Glutamatergic neuron (in vitro differentiated cells): ENCODE measurements around the gene CARD8. TPM values are rescaled to one million over a fixed set of nuclear protein-coding genes. Genes with fewer than 3 reads are reported as not detected.

Source experiments
- DNase-seq: peaks from one replicate; pipeline ENCODE4 v3.0.0; 2022
- H3K27ac Mint-ChIP-seq: one replicate; pipeline ENCODE4 v1.8.0; 2020; ENCODE audit warnings: mild to moderate bottlenecking, mixed read lengths, inconsistent platforms; ENCODE audit not compliant: unreplicated experiment
- H3K27me3 Mint-ChIP-seq: one replicate; pipeline ENCODE4 v1.8.0; 2020; ENCODE audit warnings: mild to moderate bottlenecking, moderate library complexity, mixed read lengths, inconsistent platforms; ENCODE audit not compliant: unreplicated experiment
- H3K36me3 Mint-ChIP-seq: one replicate; pipeline ENCODE4 v1.8.0; 2020; ENCODE audit warnings: mild to moderate bottlenecking, mixed read lengths, inconsistent platforms; ENCODE audit not compliant: unreplicated experiment
- H3K4me1 Mint-ChIP-seq: one replicate; pipeline ENCODE4 v1.8.0; 2020; ENCODE audit warnings: mild to moderate bottlenecking, low read depth, mixed read lengths, inconsistent platforms; ENCODE audit not compliant: unreplicated experiment
- H3K4me3 Mint-ChIP-seq: one replicate; pipeline ENCODE4 v1.8.0; 2020; ENCODE audit warnings: mild to moderate bottlenecking, mixed read lengths, inconsistent platforms; ENCODE audit not compliant: unreplicated experiment
- H3K9me3 Mint-ChIP-seq: one replicate; pipeline ENCODE4 v1.8.0; 2020; ENCODE audit warnings: mild to moderate bottlenecking, moderate library complexity, mixed read lengths, inconsistent platforms; ENCODE audit not compliant: unreplicated experiment
- total RNA-seq: library from RNA; stranded (reverse); fragmentation: NEBNext Ultra II Directional; extraction: Animal tissue kit (Norgen Biotek cat#: 25700); gene quantifications from one replicate; pipeline ENCODE4 v1.2.1, GENCODE V29; 2021; ENCODE audit not compliant: unreplicated experiment
- TF ChIP-seq, protein P1 (sequence below): fragments of 200-600 bp; sonication (generic); IDR thresholded peaks from one replicate; pipeline ENCODE4 v1.5.0; 2021; ENCODE audit not compliant: partially characterized antibody, unreplicated experiment

CARD8 gene
- total RNA-seq, 1 donor from 2014 or later, result 41.9 TPM

DNA sequence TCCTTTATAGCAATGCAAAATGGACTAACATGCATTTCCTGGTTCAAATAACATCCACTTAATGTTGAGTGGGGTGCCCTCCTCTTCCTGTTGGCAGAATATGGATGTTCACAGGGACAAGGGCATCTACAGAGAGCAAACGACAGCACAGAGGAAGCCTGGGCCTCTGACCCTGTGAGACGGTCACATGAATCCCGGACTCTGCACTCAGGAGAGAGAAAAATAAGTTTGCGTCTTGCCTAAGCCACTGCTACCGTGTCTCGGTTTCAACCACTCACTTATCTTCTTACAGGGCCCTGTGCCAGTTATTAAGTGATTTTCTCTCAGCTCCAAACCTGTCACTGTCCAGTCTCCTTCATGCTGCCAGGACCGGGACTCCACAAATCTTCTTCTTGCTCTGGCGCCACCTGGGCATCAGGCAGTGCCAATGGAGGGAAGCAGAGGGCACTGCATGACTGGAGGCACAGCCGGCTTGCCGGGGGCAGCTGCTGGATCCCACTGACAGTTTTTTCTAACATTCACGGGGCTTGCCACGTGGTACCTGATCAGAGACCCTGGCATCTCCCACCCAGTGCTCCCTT lies 97.4 kb downstream of the CARD8 start:
- H3K27ac Mint-ChIP-seq, result no peak overlapping the region
- H3K4me1 Mint-ChIP-seq, result no peaks in the 10 kb centered on the region
- no peaks in the 10 kb centered on the region for H3K36me3 Mint-ChIP-seq
- peaks cover 9% of the 10 kb centered on the region for H3K9me3 Mint-ChIP-seq
- DNase-seq, result no peak
- TF ChIP-seq, protein P1, sequence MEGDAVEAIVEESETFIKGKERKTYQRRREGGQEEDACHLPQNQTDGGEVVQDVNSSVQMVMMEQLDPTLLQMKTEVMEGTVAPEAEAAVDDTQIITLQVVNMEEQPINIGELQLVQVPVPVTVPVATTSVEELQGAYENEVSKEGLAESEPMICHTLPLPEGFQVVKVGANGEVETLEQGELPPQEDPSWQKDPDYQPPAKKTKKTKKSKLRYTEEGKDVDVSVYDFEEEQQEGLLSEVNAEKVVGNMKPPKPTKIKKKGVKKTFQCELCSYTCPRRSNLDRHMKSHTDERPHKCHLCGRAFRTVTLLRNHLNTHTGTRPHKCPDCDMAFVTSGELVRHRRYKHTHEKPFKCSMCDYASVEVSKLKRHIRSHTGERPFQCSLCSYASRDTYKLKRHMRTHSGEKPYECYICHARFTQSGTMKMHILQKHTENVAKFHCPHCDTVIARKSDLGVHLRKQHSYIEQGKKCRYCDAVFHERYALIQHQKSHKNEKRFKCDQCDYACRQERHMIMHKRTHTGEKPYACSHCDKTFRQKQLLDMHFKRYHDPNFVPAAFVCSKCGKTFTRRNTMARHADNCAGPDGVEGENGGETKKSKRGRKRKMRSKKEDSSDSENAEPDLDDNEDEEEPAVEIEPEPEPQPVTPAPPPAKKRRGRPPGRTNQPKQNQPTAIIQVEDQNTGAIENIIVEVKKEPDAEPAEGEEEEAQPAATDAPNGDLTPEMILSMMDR, result no peak
- H3K4me3 Mint-ChIP-seq, result no peak overlapping the region
- peaks cover 2% of the 10 kb centered on the region for H3K27me3 Mint-ChIP-seq

Other genes starting within 250 kb of the CARD8 start
- gene CABP5, start 211.8 kb downstream of the CARD8 start, total RNA-seq, result not detected
- gene PLA2G4C, start 145.1 kb downstream of the CARD8 start, total RNA-seq, result 2.5 TPM
- 16.9 TPM for gene LIG1, start 85.6 kb downstream of the CARD8 start, total RNA-seq
- 6.7 TPM for gene ZSWIM9, start 85.2 kb downstream of the CARD8 start, total RNA-seq
- gene ZNF114, start 14.2 kb upstream of the CARD8 start, total RNA-seq, result 3.7 TPM
- gene EMP3, start 69.6 kb upstream of the CARD8 start, total RNA-seq, result 6.5 TPM
- 11.9 TPM for gene TMEM143, start 108.0 kb upstream of the CARD8 start, total RNA-seq
- not detected for gene SYNGR4, start 108.5 kb upstream of the CARD8 start, total RNA-seq
- gene KDELR1, start 135.6 kb upstream of the CARD8 start, total RNA-seq, result 213 TPM
- gene GRIN2D, start 137.8 kb upstream of the CARD8 start, total RNA-seq, result 21.7 TPM
- 25.0 TPM for gene GRWD1, start 190.1 kb upstream of the CARD8 start, total RNA-seq
- 1.0 TPM for gene KCNJ14, start 199.7 kb upstream of the CARD8 start, total RNA-seq
- 233 TPM for gene CYTH2, start 213.5 kb upstream of the CARD8 start, total RNA-seq